ENCODE results near the gene GPRC5C.
A peak's percentile ranks its signal among the peaks of the same experiment; 100 is the strongest.

GPRC5C gene

GRCh38 chr17:74439691-74440567, 8.0 kb downstream of the GPRC5C start:
- TF ChIP-seq POU2F2 (IDR thresholded peaks at IDR 0.05; ENCODE audit: low read depth, low read length) (no peak), POLR2AphosphoS5 (IDR thresholded peaks at IDR 0.05; ENCODE audit: low read depth, low read length) (no peak), SPI1 (IDR thresholded peaks at IDR 0.05; ENCODE audit: low read depth, low read length) (no peak), TAF1 (IDR thresholded peaks at IDR 0.05; ENCODE audit: low read depth, low read length) (no peak), PAX5 (IDR thresholded peaks at IDR 0.05; ENCODE audit: insufficient read depth, low read length, severe bottlenecking) (no peak), POLR2A (IDR thresholded peaks at IDR 0.05; ENCODE audit: low read depth, low read length) (no peak)
- DNase-seq (ENCODE audit: insufficient read length, low spot score) (no peak), FAIRE-seq (no peak)

GRCh38 chr17:74441537-74441936, 9.6 kb downstream of the GPRC5C start:
- FAIRE-seq, result no peak

GRCh38 chr17:74442291-74442669, 10.4 kb downstream of the GPRC5C start:
- no peak for DNase-seq (ENCODE audit: insufficient read length, low spot score)
- TF ChIP-seq POLR2A (IDR thresholded peaks at IDR 0.05; ENCODE audit: low read depth, low read length) (no peak), TAF1 (IDR thresholded peaks at IDR 0.05; ENCODE audit: low read depth, low read length) (no peak), POU2F2 (IDR thresholded peaks at IDR 0.05; ENCODE audit: low read depth, low read length) (no peak), SPI1 (IDR thresholded peaks at IDR 0.05; ENCODE audit: low read depth, low read length) (no peak), POLR2AphosphoS5 (IDR thresholded peaks at IDR 0.05; ENCODE audit: low read depth, low read length) (no peak), PAX5 (IDR thresholded peaks at IDR 0.05; ENCODE audit: insufficient read depth, low read length, severe bottlenecking) (no peak)
- FAIRE-seq, result no peak

More at GRCh38 chr17:74441537-74441936, 9.6 kb downstream of the GPRC5C start:
- DNase-seq (ENCODE audit: insufficient read length, low spot score), result no peak
- TF ChIP-seq TAF1 (IDR thresholded peaks at IDR 0.05; ENCODE audit: low read depth, low read length) (no peak), PAX5 (IDR thresholded peaks at IDR 0.05; ENCODE audit: insufficient read depth, low read length, severe bottlenecking) (no peak), POU2F2 (IDR thresholded peaks at IDR 0.05; ENCODE audit: low read depth, low read length) (no peak), POLR2A (IDR thresholded peaks at IDR 0.05; ENCODE audit: low read depth, low read length) (no peak), SPI1 (IDR thresholded peaks at IDR 0.05; ENCODE audit: low read depth, low read length) (no peak), POLR2AphosphoS5 (IDR thresholded peaks at IDR 0.05; ENCODE audit: low read depth, low read length) (no peak)

GRCh38 chr17:74442670-74443515, 11.0 kb downstream of the GPRC5C start:
- FAIRE-seq, result no peak
- DNase-seq (ENCODE audit: insufficient read length, low spot score), result no peak
- TF ChIP-seq SPI1 (IDR thresholded peaks at IDR 0.05; ENCODE audit: low read depth, low read length), result no peak
- no peak for TF ChIP-seq POLR2A (IDR thresholded peaks at IDR 0.05; ENCODE audit: low read depth, low read length)
- no peak for TF ChIP-seq POU2F2 (IDR thresholded peaks at IDR 0.05; ENCODE audit: low read depth, low read length)
- no peak for TF ChIP-seq POLR2AphosphoS5 (IDR thresholded peaks at IDR 0.05; ENCODE audit: low read depth, low read length)
- TF ChIP-seq PAX5 (IDR thresholded peaks at IDR 0.05; ENCODE audit: insufficient read depth, low read length, severe bottlenecking), result no peak
- TF ChIP-seq TAF1 (IDR thresholded peaks at IDR 0.05; ENCODE audit: low read depth, low read length), result no peak

GRCh38 chr17:74443516-74444296, 11.8 kb downstream of the GPRC5C start:
- FAIRE-seq (no peak), DNase-seq (ENCODE audit: insufficient read length, low spot score) (no peak)
- TF ChIP-seq TAF1 (IDR thresholded peaks at IDR 0.05; ENCODE audit: low read depth, low read length) (no peak), SPI1 (IDR thresholded peaks at IDR 0.05; ENCODE audit: low read depth, low read length) (no peak), POLR2AphosphoS5 (IDR thresholded peaks at IDR 0.05; ENCODE audit: low read depth, low read length) (no peak), PAX5 (IDR thresholded peaks at IDR 0.05; ENCODE audit: insufficient read depth, low read length, severe bottlenecking) (no peak)

- DNase-seq (ENCODE audit: insufficient read length, low spot score) (no peak), FAIRE-seq (no peak)
- no peak for TF ChIP-seq SPI1 (IDR thresholded peaks at IDR 0.05; ENCODE audit: low read depth, low read length)
- TF ChIP-seq POLR2A (IDR thresholded peaks at IDR 0.05; ENCODE audit: low read depth, low read length), result no peak
- TF ChIP-seq POLR2AphosphoS5 (IDR thresholded peaks at IDR 0.05; ENCODE audit: low read depth, low read length), result no peak
- no peak for TF ChIP-seq POU2F2 (IDR thresholded peaks at IDR 0.05; ENCODE audit: low read depth, low read length)
- TF ChIP-seq TAF1 (IDR thresholded peaks at IDR 0.05; ENCODE audit: low read depth, low read length), result no peak
- TF ChIP-seq PAX5 (IDR thresholded peaks at IDR 0.05; ENCODE audit: insufficient read depth, low read length, severe bottlenecking), result no peak
These were observed 12.5 kb downstream of the GPRC5C start for GRCh38 chr17:74444406-74444805.

DNA sequence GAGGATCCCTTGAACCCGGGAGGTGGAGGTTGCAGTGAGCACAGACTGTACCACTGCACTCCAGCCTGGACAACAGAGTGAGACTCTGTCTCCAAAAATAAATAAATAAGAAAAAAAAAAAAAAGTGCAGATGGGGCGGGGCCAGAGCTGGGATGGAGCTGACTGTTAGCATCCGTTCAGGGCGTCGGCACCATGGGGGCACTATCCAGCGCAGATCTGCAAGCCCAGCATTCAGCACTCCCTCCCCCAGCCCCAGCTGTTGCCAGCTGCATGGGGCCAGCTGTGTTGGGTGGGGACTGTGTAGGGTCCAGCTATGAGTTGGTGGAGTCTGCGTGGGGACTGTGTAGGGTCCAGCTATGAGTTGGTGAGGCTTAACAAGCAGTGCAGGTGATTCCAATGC, 13.3 kb downstream of the GPRC5C start:
- DNase-seq (ENCODE audit: insufficient read length, low spot score) (no peak), FAIRE-seq (no peak)
- TF ChIP-seq POLR2A (IDR thresholded peaks at IDR 0.05; ENCODE audit: low read depth, low read length), result no peak
- TF ChIP-seq POU2F2 (IDR thresholded peaks at IDR 0.05; ENCODE audit: low read depth, low read length), result no peak
- TF ChIP-seq SPI1 (IDR thresholded peaks at IDR 0.05; ENCODE audit: low read depth, low read length), result no peak
- no peak for TF ChIP-seq PAX5 (IDR thresholded peaks at IDR 0.05; ENCODE audit: insufficient read depth, low read length, severe bottlenecking)
- TF ChIP-seq TAF1 (IDR thresholded peaks at IDR 0.05; ENCODE audit: low read depth, low read length), result no peak
- TF ChIP-seq POLR2AphosphoS5 (IDR thresholded peaks at IDR 0.05; ENCODE audit: low read depth, low read length), result no peak

- DNase-seq (ENCODE audit: insufficient read length, low spot score) (no peak), FAIRE-seq (peak; percentile 65)
- TF ChIP-seq POLR2A (IDR thresholded peaks at IDR 0.05; ENCODE audit: low read depth, low read length) (no peak), POU2F2 (IDR thresholded peaks at IDR 0.05; ENCODE audit: low read depth, low read length) (no peak), SPI1 (IDR thresholded peaks at IDR 0.05; ENCODE audit: low read depth, low read length) (no peak), POLR2AphosphoS5 (IDR thresholded peaks at IDR 0.05; ENCODE audit: low read depth, low read length) (no peak), PAX5 (IDR thresholded peaks at IDR 0.05; ENCODE audit: insufficient read depth, low read length, severe bottlenecking) (no peak), TAF1 (IDR thresholded peaks at IDR 0.05; ENCODE audit: low read depth, low read length) (no peak)
These were observed 14.9 kb downstream of the GPRC5C start for GRCh38 chr17:74446551-74447500.
